ENCODE data around the gene SETBP1.

GRCh38 chr18:44742718-44743311, 62.1 kb downstream of the SETBP1 start:
- TF ChIP-seq EP300 (IDR thresholded peaks at IDR 0.05; ENCODE audit: low read length) (no peak), POLR2AphosphoS2 (IDR thresholded peaks at IDR 0.05; ENCODE audit: low read length) (no peak), SIN3A (IDR thresholded peaks at IDR 0.05; ENCODE audit: borderline replicate concordance in 2 of 2, control insufficient read depth in 1 of 2, low read depth in 2 of 2, low read length in 2 of 2) (no peak), CTCF (IDR thresholded peaks at IDR 0.05 in 2 of 3, conservative IDR thresholded peaks at IDR 0.05 in 1 of 3; ENCODE audit: insufficient read depth in 2 of 3, low read depth in 1 of 3, low read length in 3 of 3) (no peak), POLR2A (conservative IDR thresholded peaks at IDR 0.05) (no peak), SAFB2 (IDR thresholded peaks at IDR 0.05; ENCODE audit: borderline replicate concordance, low read depth, low read length, severe bottlenecking) (no peak), TEAD4 (IDR thresholded peaks at IDR 0.05; ENCODE audit: low read length) (no peak), TEAD4 (CRISPR knock-in tag; IDR thresholded peaks at IDR 0.05; ENCODE audit: borderline replicate concordance) (no peak), RUNX1 (IDR thresholded peaks at IDR 0.05; ENCODE audit: low read depth) (no peak), JUND (IDR thresholded peaks at IDR 0.05; ENCODE audit: borderline replicate concordance, low read depth, low read length) (no peak), JUND (tag; IDR thresholded peaks at IDR 0.05; ENCODE audit: borderline replicate concordance, low read depth, low read length) (no peak), POLR2AphosphoS5 (IDR thresholded peaks at IDR 0.05; ENCODE audit: control insufficient read depth, insufficient read depth, low read depth, low read length) (no peak), MAFF (IDR thresholded peaks at IDR 0.05; ENCODE audit: low read length) (no peak), POLR3G (IDR thresholded peaks at IDR 0.05; ENCODE audit: extremely low read depth, insufficient read length, insufficient replicate concordance) (no peak)
